ENCODE measurements around the gene CRYGB.
"Not testable (repeated sequence)": the region's sequence is repeated elsewhere in the genome, so short reads cannot be mapped to it uniquely, and the experiment has no call there.

CRYGB gene

GRCh38 chr2:208112273-208112745 lies 33.6 kb downstream of the CRYGB start:
- DNase-seq: not testable (repeated sequence)

- no peak for DNase-seq
Measured at GRCh38 chr2:208103616-208104015, 42.3 kb downstream of the CRYGB start.

GRCh38 chr2:208101716-208102631 lies 44.0 kb downstream of the CRYGB start:
- no peak for DNase-seq

- no peak for DNase-seq
Measured at GRCh38 chr2:208099682-208100470, 46.1 kb downstream of the CRYGB start.

GRCh38 chr2:208098701-208099100 lies 47.3 kb downstream of the CRYGB start:
- DNase-seq: not testable (repeated sequence)

- no peak for DNase-seq
Measured at GRCh38 chr2:208098267-208098666, 47.7 kb downstream of the CRYGB start.

- DNase-seq: no peak
Measured at GRCh38 chr2:208097801-208098200, 48.2 kb downstream of the CRYGB start.

GRCh38 chr2:208097313-208097712 lies 48.6 kb downstream of the CRYGB start:
- no peak for DNase-seq

- DNase-seq: no peak
Measured at GRCh38 chr2:208096080-208096479, 49.9 kb downstream of the CRYGB start.

GRCh38 chr2:208093128-208093527 lies 52.8 kb downstream of the CRYGB start:
- DNase-seq: no peak

Measured in CD4-positive, alpha-beta T cell treated with Interferon gamma for 1 hour (primary cell).